ENCODE data around the gene BRSK2. TPM values are rescaled to one million over a fixed set of nuclear protein-coding genes. Genes with fewer than 3 reads are reported as not detected.

The BRSK2 gene
- total RNA-seq, 6 donors from 2014 or later: 0.11 to 0.54 (median 0.25) TPM; not detected in 2

GRCh38 chr11:1360835-1361357, 28.8 kb upstream of the BRSK2 start:
- no peak overlapping the region for H3K27ac ChIP-seq
- 79 to 95% methylated on average over 15 of the region's 16 CpGs for WGBS, 2 donors
- peaks cover 0 to 13% (median 0%) of the 10 kb centered on the region in 4 donors for H3K9me3 ChIP-seq
- H3K4me1 ChIP-seq: no peaks in the 10 kb centered on the region
- DNase-seq: no peak
- H3K36me3 ChIP-seq: no peaks in the 10 kb centered on the region
- no peak overlapping the region for H3K4me3 ChIP-seq
- ATAC-seq (ENCODE audit: low FRiP score in 2 of 2): no peak
- no peak for TF ChIP-seq POLR2AphosphoS5 (IDR thresholded peaks at IDR 0.05)
- TF ChIP-seq, protein P1, sequence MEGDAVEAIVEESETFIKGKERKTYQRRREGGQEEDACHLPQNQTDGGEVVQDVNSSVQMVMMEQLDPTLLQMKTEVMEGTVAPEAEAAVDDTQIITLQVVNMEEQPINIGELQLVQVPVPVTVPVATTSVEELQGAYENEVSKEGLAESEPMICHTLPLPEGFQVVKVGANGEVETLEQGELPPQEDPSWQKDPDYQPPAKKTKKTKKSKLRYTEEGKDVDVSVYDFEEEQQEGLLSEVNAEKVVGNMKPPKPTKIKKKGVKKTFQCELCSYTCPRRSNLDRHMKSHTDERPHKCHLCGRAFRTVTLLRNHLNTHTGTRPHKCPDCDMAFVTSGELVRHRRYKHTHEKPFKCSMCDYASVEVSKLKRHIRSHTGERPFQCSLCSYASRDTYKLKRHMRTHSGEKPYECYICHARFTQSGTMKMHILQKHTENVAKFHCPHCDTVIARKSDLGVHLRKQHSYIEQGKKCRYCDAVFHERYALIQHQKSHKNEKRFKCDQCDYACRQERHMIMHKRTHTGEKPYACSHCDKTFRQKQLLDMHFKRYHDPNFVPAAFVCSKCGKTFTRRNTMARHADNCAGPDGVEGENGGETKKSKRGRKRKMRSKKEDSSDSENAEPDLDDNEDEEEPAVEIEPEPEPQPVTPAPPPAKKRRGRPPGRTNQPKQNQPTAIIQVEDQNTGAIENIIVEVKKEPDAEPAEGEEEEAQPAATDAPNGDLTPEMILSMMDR (IDR thresholded peaks at IDR 0.05): no peak
- no peak for TF ChIP-seq EP300 (IDR thresholded peaks at IDR 0.05)
- TF ChIP-seq POLR2A (IDR thresholded peaks at IDR 0.05): no peak
- H3K27me3 ChIP-seq: no peaks in the 10 kb centered on the region

DNA sequence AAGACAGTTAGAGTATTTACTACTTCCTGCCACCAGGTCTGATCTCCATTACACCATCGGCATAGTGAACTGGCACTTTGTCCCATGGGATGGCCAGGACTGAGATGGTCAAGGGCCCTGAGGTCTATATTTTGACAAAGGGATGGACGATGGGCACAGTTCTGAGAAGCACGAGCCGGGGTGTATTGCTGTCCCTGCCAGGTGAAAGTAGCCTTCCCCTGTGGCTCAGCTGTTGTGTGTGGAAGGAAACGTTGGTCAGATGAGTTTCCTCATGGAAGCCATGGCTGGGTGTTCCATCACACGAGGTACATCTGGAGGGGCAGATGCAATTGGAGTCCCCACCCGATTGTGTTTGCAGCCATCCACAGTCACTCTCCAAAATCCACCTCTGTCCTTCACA, 27.9 kb upstream of the BRSK2 start:
- ATAC-seq (ENCODE audit: low FRiP score in 2 of 2) (no peak), DNase-seq (no peak)
- Histone ChIP-seq H3K27me3 (no peaks in the 10 kb centered on the region), H3K27ac (no peak overlapping the region), H3K9me3 (peaks cover 0 to 15% (median 5%) of the 10 kb centered on the region in 4 donors), H3K36me3 (no peaks in the 10 kb centered on the region), H3K4me1 (no peaks in the 10 kb centered on the region), H3K4me3 (no peak overlapping the region)
- WGBS, 2 donors: 74 to 78% methylated on average over 7 of the region's 7 CpGs
- no peak for TF ChIP-seq EP300 (IDR thresholded peaks at IDR 0.05)
- no peak for TF ChIP-seq POLR2A (IDR thresholded peaks at IDR 0.05)
- no peak for TF ChIP-seq POLR2AphosphoS5 (IDR thresholded peaks at IDR 0.05)
- TF ChIP-seq, protein P1 (IDR thresholded peaks at IDR 0.05): no peak

DNA sequence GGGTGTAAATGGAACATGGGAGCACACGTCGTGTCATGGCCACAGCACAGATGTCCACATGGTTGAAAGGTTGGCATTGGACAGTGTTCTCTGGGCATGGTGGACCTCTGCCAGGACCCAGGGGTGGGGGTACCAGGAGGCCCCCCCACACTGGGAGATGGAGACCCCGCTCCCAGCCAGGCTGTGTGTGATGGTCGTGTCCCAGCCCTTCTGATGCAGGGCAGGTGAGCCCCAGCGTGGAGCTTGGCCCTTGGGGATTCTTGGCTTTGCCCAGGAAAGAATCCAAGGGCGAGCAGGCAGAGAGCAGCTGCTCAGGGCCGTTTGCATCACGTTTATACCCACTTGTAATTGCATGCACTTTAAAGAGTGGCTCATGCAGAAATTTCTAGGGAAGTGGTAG, 22.0 kb upstream of the BRSK2 start:
- ATAC-seq (ENCODE audit: low FRiP score in 2 of 2): no peak

DNA sequence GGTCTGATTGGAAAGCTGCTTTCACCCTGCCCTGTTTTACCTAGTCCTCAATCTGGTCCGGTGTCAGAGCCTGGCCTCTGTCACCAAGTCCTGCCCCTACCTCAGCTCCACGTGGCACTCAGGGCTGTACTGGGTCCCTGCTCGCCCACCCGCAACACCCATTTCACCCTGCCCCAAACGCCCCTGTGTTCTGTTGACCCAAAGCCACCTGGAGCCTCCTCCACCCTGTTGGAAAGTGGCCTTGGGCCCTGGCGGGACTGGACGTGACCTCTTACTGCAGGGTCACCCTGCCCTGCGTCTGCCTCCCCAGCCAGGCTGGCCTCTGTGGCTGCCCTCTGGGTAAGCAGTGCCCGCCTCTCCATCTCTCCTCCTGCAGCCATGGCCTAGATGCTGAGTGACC, 21.5 kb upstream of the BRSK2 start:
- no peaks in the 10 kb centered on the region for H3K4me1 ChIP-seq
- no peaks in the 10 kb centered on the region for H3K36me3 ChIP-seq
- TF ChIP-seq, protein P1 (IDR thresholded peaks at IDR 0.05): no peak
- no peak overlapping the region for H3K27ac ChIP-seq
- H3K9me3 ChIP-seq: peaks cover 0 to 15% (median 6%) of the 10 kb centered on the region in 4 donors
- H3K4me3 ChIP-seq: no peak overlapping the region
- no peak for DNase-seq
- H3K27me3 ChIP-seq: no peaks in the 10 kb centered on the region
- ATAC-seq (ENCODE audit: low FRiP score in 2 of 2): no peak
- 82 to 92% methylated on average over 5 to 9 of the region's 9 CpGs for whole genome bisulfite sequencing, 2 donors

More for the DNA sequence above, 22.0 kb upstream of the BRSK2 start:
- Histone ChIP-seq H3K4me1 (no peaks in the 10 kb centered on the region), H3K4me3 (no peak overlapping the region), H3K9me3 (peaks cover 0 to 15% (median 6%) of the 10 kb centered on the region in 4 donors), H3K27ac (no peak overlapping the region), H3K36me3 (no peaks in the 10 kb centered on the region), H3K27me3 (no peaks in the 10 kb centered on the region)
- DNase-seq: no peak
- WGBS, 2 donors: 70 to 82% methylated on average over 8 of the region's 8 CpGs
- TF ChIP-seq POLR2A (IDR thresholded peaks at IDR 0.05) (no peak), POLR2AphosphoS5 (IDR thresholded peaks at IDR 0.05) (no peak), EP300 (IDR thresholded peaks at IDR 0.05) (no peak)
- TF ChIP-seq, protein P1 (IDR thresholded peaks at IDR 0.05): no peak

DNA sequence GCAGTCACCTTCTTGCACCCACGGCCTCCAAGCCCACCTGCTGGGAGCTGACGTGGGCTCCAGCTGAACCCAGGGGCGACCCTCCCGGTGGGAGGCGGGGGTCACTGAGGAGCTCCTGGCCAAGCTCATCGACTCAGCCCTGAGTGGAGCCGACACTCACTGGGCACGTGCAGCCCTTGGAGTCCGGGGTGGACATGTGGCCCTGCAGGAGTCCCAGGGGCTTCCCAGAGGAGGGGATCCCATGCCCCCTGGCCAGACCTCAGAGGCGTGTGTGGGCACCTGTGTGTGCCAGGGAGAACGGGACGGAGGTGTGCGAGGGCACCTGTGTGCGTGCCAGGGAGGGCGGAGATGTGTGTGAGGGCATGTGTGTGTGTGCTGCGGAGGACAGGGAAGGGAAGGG, 20.8 kb upstream of the BRSK2 start:
- no peaks in the 10 kb centered on the region for H3K4me1 ChIP-seq
- TF ChIP-seq POLR2AphosphoS5 (IDR thresholded peaks at IDR 0.05) (no peak), EP300 (IDR thresholded peaks at IDR 0.05) (no peak), POLR2A (IDR thresholded peaks at IDR 0.05) (no peak)
- TF ChIP-seq, protein P1 (IDR thresholded peaks at IDR 0.05): no peak
- H3K36me3 ChIP-seq: no peaks in the 10 kb centered on the region
- WGBS, 2 donors: 80 to 86% methylated on average over 11 to 15 of the region's 16 CpGs
- H3K27me3 ChIP-seq: no peaks in the 10 kb centered on the region
- no peak overlapping the region for H3K27ac ChIP-seq
- ATAC-seq (ENCODE audit: low FRiP score in 2 of 2) (no peak), DNase-seq (no peak)
- no peak overlapping the region for H3K4me3 ChIP-seq
- peaks cover 0 to 15% (median 6%) of the 10 kb centered on the region in 4 donors for H3K9me3 ChIP-seq

Measured in upper lobe of left lung (tissue), 6 donors.